Endometrial microvascular endothelial cells (primary cell): Measurements from ENCODE around the gene ORMDL1. TPM values are rescaled to one million over a fixed set of nuclear protein-coding genes. Genes with fewer than 3 reads are reported as not detected.
"Not testable (repeated sequence)": the region's sequence is repeated elsewhere in the genome, so short reads cannot be mapped to it uniquely, and the experiment has no call there.

Experiments used
- in situ Hi-C: cut with HindIII; loops from 2 replicates; pipeline ENCODE4 v1.10.0; 2017; ENCODE audit warnings: low sequenced_read_pairs, low pct_unique_long_range_greater_than_20kb; ENCODE audit errors: inconsistent ontology term
- total RNA-seq: library from RNA; depleted of rRNA; stranded (reverse); fragments of >200 nt; gene quantifications from one replicate; pipeline ENCODE4 v1.2.3, GENCODE V29; 2015; ENCODE audit errors: inconsistent ontology term

Gene ORMDL1
- total RNA-seq, 1 donor from 2014 or later: 54.8 TPM

DNA sequence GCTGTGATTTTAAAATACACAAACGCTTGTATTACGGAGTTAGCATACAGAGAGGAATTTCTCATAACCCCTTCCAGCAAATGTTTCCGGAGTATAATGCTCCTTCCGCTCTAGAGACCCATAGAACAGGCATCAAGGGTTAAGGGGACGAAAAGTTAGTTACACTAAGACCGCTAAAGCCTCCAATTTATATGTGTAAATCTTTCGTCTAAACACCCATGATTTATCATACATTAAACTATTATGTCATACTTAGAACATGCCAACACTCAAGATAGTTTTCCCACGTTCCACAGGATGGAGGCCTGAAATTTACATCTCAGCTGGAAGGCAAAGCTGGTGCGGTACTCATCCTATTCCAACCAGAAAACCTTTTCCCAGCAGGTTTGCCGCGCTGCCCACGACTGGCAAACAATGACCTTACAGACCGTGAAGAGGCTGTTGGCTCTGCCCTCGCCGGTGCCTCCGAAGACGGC, 650 bp downstream of the ORMDL1 start:
- in situ Hi-C loops: no loop called here

DNA sequence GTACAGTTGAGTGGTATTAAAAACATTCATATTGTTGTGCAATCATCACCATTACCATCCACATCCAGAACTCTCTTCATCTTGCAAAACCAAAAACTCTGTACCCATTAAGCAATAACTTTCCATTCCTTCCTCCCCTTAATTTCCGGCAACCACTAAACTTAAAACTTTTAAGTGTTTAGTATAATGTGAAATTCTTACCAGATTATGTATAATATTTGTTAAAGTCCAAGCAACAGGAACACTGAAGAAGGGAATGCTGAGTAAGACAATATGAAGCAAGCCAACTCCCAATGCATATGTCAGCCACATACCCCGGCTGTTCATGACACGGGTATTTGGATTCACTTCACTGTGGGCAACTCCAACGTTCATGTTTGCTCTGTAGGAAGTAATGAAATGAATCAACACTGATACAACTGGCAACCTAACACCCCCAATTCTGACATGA, 1.9 kb downstream of the ORMDL1 start:
- in situ Hi-C loops: no loop called here

GRCh38 chr2:189772212-189772611, 11.9 kb downstream of the ORMDL1 start:
- in situ Hi-C loops: no loop called here

DNA sequence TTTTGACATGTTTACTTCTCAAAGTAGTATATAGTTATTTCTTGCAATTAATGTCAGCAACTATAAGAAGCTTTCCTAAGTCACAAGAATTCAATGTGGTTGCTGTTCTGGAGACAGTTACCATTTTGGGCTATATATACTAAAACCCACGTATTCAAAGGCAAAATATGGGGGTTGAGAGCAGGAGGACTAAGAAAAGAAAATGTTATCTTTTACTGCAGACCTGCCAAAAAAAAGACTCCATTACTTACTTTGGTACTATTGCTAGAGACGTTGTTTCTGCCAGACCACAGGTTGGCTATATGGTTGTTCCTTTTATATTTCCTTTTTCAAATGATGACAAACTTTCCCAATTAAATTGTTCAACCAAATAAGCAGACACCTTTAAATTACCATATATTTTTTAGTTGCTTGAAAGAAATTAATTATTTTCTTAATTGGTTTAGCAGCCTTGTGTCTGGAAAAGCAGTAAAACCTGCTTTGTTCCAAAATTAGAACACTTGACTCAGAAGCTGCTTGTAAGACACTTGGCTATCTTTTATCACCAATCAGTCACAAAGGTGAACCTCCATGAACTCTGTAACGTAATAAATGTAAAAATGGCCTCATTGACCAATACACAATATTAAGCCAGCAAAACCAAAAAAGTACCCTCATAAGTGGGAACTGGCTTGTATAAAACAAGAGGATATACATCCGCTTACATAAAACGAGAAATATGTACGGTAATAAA, 13.4 kb downstream of the ORMDL1 start:
- in situ Hi-C loops: no loop called here

- in situ Hi-C loops: no loop called here
These were observed 20.1 kb downstream of the ORMDL1 start for GRCh38 chr2:189763908-189764661.

- in situ Hi-C loops: no loop called here
These were observed 21.4 kb downstream of the ORMDL1 start, which contains the start of gene OSGEPL1 for GRCh38 chr2:189762551-189763298. Gene OSGEPL1, minus strand, starts transcription at chr2:189762792. Its CDS starts 1,152 bp downstream, at chr2:189761640.

DNA sequence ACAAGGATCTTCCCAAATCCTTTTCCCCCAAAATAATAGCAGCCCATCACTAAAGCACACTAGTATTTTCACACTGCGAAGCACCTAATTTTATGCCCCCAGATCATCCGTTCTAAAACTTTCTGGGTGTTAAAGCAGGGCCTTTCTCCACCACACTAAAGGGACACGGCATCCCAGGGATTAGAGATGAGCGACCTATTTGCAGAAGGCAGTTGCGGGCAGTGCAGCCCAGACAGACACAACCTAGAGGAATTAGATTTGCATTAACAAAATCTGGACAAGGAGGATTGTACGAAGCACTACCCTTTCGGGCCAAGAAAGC, 21.9 kb downstream of the ORMDL1 start:
- in situ Hi-C loops: no loop called here

DNA sequence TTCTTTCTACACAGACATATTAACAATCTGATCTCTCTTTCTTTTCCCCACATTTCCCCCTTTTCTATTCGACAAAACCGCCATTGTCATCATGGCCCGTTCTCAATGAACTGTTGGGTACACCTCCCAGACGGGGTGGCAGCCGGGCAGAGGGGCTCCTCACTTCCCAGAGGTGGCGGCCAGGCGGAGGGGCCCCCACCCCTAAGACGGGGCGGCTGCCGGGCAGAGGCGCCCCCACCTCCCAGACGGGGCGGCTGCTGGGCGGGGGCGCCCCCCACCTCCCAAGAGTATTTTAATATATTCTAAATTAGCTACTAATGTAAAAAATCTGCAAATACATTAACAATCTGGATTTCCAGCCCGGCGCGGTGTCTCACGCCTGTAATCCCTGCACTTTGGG, 24.0 kb downstream of the ORMDL1 start:
- in situ Hi-C loops: not testable (repeated sequence)

DNA sequence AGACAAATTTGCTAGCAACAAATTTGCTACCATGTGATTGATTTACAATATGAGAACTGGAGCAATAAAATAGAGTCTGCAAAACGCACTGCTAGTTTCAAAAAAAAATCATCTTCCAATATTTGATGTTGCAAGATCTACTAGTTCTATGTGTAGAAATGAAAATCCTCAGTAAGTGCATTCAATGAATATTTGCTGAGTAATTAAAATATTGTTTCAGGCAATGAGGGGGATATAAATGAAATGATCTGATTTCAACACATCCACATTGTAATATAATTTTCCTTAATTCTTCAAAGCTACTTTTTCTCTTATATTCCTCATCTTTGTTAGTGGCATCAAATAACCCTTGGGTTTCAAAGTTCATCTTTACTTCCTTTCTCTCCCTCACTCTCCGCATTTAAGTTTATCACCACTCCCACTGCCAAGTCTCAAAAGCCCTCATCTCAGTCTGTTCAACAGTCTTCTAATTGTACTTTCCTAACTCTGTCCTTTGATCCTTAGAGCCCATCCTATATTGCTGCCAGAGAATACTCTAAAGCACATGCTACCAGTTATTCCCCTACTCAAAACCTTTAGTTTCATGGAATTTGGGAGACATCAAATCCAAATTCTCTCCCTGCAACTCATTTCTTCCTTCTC, 27.7 kb downstream of the ORMDL1 start:
- in situ Hi-C loops: no loop called here

- in situ Hi-C loops: no loop called here
These were observed 33.0 kb downstream of the ORMDL1 start for GRCh38 chr2:189751080-189751658.

DNA sequence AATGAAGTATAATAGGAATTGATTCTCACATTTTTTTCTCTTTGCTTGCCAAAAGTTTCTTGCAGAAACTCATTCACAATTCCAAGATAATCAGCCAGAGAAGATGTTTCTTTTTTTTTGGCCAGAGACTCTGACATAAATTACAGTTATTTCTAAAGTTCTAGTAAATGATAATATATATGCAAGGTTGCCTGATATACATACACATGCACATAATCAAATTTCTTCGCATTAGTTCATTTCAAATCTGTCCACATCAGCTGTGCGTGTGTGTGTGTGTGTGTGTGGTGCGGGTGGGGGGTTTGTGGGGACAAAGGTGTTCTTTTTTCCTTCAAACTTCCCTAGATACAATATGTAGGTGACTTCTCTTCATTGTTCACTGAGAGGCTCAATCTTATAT, 54.7 kb downstream of the ORMDL1 start:
- in situ Hi-C loops: no loop called here

- in situ Hi-C loops: no loop called here
These were observed 57.3 kb downstream of the ORMDL1 start for GRCh38 chr2:189726849-189727248.

DNA sequence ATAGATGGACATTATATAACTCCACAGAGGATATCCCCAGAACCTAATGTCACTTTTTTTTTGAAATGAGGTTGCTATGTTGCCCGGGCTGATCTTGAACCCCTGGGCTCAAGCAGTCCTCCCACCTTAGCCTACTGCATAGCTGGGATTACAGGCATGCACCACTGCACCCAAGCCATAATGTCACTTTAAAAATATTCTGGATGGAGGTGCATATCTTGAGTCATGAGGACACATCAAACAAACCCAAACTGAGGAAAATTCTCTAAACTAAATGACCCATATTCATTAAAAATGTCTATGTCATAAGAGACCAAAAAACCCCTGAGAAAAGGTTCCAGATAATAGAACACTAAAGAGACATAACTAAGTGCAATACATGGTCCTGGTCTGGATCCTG, 57.9 kb downstream of the ORMDL1 start:
- in situ Hi-C loops: no loop called here

DNA sequence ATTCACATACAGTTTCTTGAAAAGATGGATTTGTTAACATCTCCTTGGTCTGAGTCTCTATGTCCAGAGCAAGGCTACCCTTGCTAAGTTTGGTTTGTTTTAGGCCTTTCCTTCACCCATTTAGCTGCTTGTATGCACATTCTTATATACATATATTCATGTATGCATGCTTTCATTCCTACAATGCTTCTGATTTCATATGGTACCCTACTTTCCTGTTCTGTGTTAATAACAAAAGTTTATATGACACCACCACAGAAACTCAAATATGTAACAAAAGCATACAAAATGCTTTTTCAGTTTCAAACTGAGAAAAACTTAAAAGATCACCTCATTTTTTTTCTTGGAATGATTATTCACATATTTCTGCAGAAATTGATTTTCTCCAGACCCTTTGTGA, 60.9 kb downstream of the ORMDL1 start:
- in situ Hi-C loops: no loop called here

Other genes starting within 250 kb of the ORMDL1 start
- 0.09 TPM for gene SLC40A1, start 203.6 kb downstream of the ORMDL1 start, total RNA-seq
- gene ASNSD1, start 122.9 kb downstream of the ORMDL1 start, total RNA-seq: 62.3 TPM
- gene ANKAR, start 109.7 kb downstream of the ORMDL1 start, total RNA-seq: 1.2 TPM
- gene OSGEPL1, start 21.5 kb downstream of the ORMDL1 start, total RNA-seq: 9.5 TPM
- 13.4 TPM for gene PMS1, start 111 bp upstream of the ORMDL1 start, total RNA-seq